T47D (cell line): ENCODE data around the gene HSF2.

ENCODE experiments used
- DNase-seq, 2 experiments: peaks; one replicate each; pipeline versions ENCODE4 v3.0.0 to v3.0.0-alpha.2; 2011 to 2012; ENCODE audit warnings: low read depth in 1 of 2, low spot score in 1 of 2
- JUND ChIP-seq: IDR thresholded peaks from 2 replicates; pipeline ENCODE4 v1.6.1; 2012; ENCODE audit warnings: low read depth
- in situ Hi-C: cut with HindIII; loops from 2 replicates; pipeline ENCODE4 v1.10.0; 2016; ENCODE audit warnings: low sequenced_read_pairs, low pct_unique_long_range_greater_than_20kb

Gene HSF2, protein sequence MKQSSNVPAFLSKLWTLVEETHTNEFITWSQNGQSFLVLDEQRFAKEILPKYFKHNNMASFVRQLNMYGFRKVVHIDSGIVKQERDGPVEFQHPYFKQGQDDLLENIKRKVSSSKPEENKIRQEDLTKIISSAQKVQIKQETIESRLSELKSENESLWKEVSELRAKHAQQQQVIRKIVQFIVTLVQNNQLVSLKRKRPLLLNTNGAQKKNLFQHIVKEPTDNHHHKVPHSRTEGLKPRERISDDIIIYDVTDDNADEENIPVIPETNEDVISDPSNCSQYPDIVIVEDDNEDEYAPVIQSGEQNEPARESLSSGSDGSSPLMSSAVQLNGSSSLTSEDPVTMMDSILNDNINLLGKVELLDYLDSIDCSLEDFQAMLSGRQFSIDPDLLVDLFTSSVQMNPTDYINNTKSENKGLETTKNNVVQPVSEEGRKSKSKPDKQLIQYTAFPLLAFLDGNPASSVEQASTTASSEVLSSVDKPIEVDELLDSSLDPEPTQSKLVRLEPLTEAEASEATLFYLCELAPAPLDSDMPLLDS

GRCh38 chr6:122399348-122400120 lies at the start of gene HSF2:
TSS of gene HSF2 (plus strand) at chr6:122399652. CDS start at chr6:122399738, 86 bp downstream.
- in situ Hi-C loops = no loop called here
- TF ChIP-seq JUND = no peak

GRCh38 chr6:122352981-122353664 lies 46.3 kb upstream of the HSF2 start:
- TF ChIP-seq JUND = no peak
- in situ Hi-C loops = no loop called here

More at GRCh38 chr6:122399348-122400120, at the start of gene HSF2:
- DNase-seq = peak; percentile 90 to 96

GRCh38 chr6:122360809-122361208 lies 38.6 kb upstream of the HSF2 start:
- in situ Hi-C loops = no loop called here
- TF ChIP-seq JUND = no peak
- no peak for DNase-seq

More at GRCh38 chr6:122352981-122353664, 46.3 kb upstream of the HSF2 start:
- no peak for DNase-seq

GRCh38 chr6:122361314-122361979 lies 38.0 kb upstream of the HSF2 start:
- TF ChIP-seq JUND = no peak
- in situ Hi-C loops = no loop called here
- no peak for DNase-seq

DNA sequence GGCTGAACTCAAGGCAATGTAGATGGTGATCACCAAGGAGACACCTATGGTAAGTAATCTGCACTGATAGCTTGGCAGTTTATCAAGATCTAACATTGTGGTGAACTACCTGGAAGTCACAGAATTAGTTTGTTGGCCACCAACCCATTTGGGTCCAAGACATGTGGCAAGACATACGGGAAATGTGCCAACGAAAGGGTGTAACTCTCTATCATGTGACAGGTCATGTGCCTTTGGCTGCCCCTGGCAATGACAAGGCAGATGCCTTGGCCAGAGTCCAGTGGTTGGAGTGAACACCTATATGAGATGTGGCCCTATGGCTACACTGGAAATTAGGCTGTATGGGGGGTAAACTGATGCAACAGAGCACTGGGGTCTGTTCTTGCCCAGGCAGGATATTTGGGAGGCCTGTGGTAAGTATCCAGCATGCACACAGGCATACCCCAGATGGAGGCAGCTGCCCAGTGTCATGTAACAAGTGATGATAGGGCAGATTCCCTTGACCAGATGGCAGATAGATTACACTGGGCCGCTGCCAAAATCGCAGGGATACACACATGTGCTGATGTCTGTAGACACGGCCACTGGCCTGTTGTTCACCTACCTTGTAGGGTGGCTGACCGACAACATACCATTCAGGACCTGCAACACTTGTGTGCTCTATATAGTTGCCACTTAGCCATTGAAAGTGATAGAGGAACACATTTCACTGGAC lies 35.5 kb upstream of the HSF2 start:
- in situ Hi-C loops = no loop called here

DNA sequence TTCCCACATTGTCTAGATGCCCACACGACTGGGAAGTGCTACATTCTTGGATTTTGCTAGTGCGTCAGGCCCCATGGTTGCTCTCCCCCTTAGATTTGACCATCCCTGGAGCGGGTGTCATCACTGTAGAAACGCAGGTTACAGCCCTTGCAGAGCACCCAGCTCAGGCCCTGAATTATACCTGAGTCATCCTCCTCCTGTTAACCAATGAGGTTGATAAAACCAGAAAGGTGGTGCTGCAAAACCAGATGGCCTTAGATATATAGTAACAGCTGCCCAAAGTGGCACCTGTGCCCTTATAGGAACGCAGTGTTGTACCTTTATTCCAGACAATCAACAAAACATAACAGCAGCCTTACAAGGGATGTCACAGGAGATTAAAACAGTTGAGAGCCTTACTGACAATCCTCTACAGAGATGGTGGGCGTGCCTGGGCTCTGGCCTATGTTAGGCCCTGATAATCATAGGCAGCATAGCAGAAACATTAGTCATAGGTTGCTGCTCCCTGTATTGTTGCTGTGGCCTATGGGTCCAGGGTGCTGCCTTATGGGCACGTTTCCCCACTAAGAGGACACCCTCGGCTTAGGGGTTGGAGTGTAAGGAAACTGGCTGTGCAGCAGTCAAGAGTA lies 33.6 kb upstream of the HSF2 start:
- DNase-seq = no peak
- in situ Hi-C loops = no loop called here
- TF ChIP-seq JUND = no peak

More for the DNA sequence above, 35.5 kb upstream of the HSF2 start:
- DNase-seq = no peak
- no peak for TF ChIP-seq JUND

GRCh38 chr6:122367171-122367570 lies 32.3 kb upstream of the HSF2 start:
- in situ Hi-C loops = no loop called here
- no peak for DNase-seq

GRCh38 chr6:122369536-122369935 lies 29.9 kb upstream of the HSF2 start:
- no peak for DNase-seq
- in situ Hi-C loops = no loop called here
- TF ChIP-seq JUND = no peak

More at GRCh38 chr6:122367171-122367570, 32.3 kb upstream of the HSF2 start:
- no peak for TF ChIP-seq JUND

GRCh38 chr6:122372647-122373046 lies 26.8 kb upstream of the HSF2 start:
- no peak for TF ChIP-seq JUND
- DNase-seq = no peak
- in situ Hi-C loops = no loop called here

DNA sequence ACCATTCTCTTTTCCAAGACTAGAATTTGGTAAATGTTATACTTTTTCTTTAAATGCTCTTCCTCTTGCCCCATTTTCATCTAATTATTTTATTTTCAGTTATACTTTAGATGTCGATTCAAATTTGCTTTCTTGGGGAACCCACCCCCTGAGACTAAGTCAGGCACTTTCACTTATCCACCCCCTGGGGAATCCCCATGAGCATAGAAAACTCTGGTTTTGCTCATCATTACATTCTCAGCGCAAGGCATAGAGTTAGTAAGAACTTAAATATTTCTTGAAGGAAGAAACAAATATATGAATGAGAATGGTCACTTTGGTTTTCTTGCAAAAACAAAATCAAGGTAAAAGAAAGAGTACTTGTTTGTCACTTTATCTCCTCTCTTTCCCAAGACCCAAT lies 25.1 kb upstream of the HSF2 start:
- DNase-seq = no peak
- in situ Hi-C loops = no loop called here
- TF ChIP-seq JUND = no peak

- DNase-seq = no peak
- no peak for TF ChIP-seq JUND
- in situ Hi-C loops = no loop called here
Observed at GRCh38 chr6:122376246-122376645, 23.2 kb upstream of the HSF2 start.
